Tibial artery (tissue), 4 donors: Measurements from ENCODE around the gene SNAP23.

ENCODE experiments used
- DNase-seq, 2 donors: peaks; one replicate each; pipeline ENCODE4 v3.0.0-alpha.2; 2019
- H3K27ac ChIP-seq, 2 donors: fragments of 200-600 bp; sonication (generic) in 1 of 2; 1 replicate in 1 of 2; 2 replicates in 1 of 2; pipeline ENCODE4 v1.5.1; 2018 to 2019; ENCODE audit warnings: mild to moderate bottlenecking in 1 of 2
- H3K27me3 ChIP-seq, 2 donors: fragments of 200-600 bp; sonication (generic) in 1 of 2; one replicate each; pipeline versions ENCODE4 v1.5.1 to v1.6.0; 2016 to 2019
- H3K36me3 ChIP-seq, 3 donors: fragments of 200-600 bp; sonication (generic) in 2 of 3; one replicate each; pipeline ENCODE4 v1.5.1; 2016 to 2019; ENCODE audit warnings: mild to moderate bottlenecking in 2 of 3
- H3K4me1 ChIP-seq, 4 donors: fragments of 200-600 bp; sonication (generic) in 2 of 4; 1 replicate in 3 of 4; 2 replicates in 1 of 4; pipeline ENCODE4 v1.5.1; 2016 to 2019
- H3K4me3 ChIP-seq, 2 donors: fragments of 200-600 bp; sonication (generic) in 1 of 2; 1 replicate in 1 of 2; 2 replicates in 1 of 2; pipeline ENCODE4 v1.5.1; 2018 to 2019; ENCODE audit warnings: mild to moderate bottlenecking in 2 of 2
- H3K9me3 ChIP-seq, 3 donors: fragments of 200-600 bp; sonication (generic) in 1 of 3; one replicate each; pipeline ENCODE4 v1.5.1; 2016 to 2019
- CTCF ChIP-seq, 2 experiments: fragments of 200-600 bp in 1 of 2; fragments of 450-650 bp in 1 of 2; IDR thresholded peaks; one replicate each; pipeline ENCODE4 v1.5.1; 2017 to 2019; ENCODE audit warnings: antibody characterized with exemption in 2 of 2, mild to moderate bottlenecking in 1 of 2, moderate library complexity in 1 of 2
- intact Hi-C: fragments of 100-400 bp; cut with DNase I; formaldehyde crosslinking; loops from one replicate; pipeline ENCODE4 v1.15.0; 2023; ENCODE audit warnings: low total_unique reads

SNAP23 gene

DNA sequence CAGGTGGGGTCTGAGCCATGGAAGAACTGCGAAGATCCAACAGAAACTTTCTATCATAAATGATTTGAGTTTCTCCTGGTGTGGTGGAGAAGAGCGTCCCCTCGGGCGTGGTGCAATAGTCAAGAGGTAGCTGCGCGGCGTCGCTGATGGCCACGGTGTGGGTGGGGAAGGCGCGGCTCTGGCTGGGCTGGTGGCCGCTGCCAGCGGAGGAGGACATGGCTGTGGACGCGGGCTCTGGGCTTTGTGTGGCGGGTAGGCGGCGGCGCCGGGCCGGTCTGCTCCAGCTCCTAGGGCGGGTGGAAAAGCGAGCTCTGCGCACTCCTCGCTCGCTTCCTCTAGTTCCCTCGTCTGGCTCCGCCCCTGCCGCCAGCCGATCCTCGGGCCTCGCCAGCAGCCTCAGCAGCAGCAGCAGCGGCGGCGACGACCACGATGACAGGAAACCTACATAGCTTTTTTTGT, 85.9 kb downstream of the SNAP23 start:
- peak overlapping the region; percentile 43 to 53 for H3K4me3 ChIP-seq

More for the DNA sequence above, 85.9 kb downstream of the SNAP23 start:
- peaks cover 0 to 91% (median 39%) of the 10 kb centered on the region in 4 donors for H3K4me1 ChIP-seq
- H3K9me3 ChIP-seq = no peaks in the 10 kb centered on the region
- DNase-seq = peak; percentile 92 to 94
- intact Hi-C loops = no loop called here
- H3K27ac ChIP-seq = peak overlapping the region; percentile 74 to 79
- H3K36me3 ChIP-seq = peaks cover 0 to 2% (median 0%) of the 10 kb centered on the region in 3 donors
- no peaks in the 10 kb centered on the region for H3K27me3 ChIP-seq
- no peak for TF ChIP-seq CTCF (IDR thresholded peaks at IDR 0.05)
